ENCODE measurements around the gene MYL6B. TPM values are rescaled to one million over a fixed set of nuclear protein-coding genes. Genes with fewer than 3 reads are reported as not detected.

MYL6B gene
- total and polyA plus RNA-seq, 2 experiments from 2014 or later, result 80.6 to 83.9 TPM

GRCh38 chr12:56130876-56131275 is 21.5 kb upstream of the MYL6B start:
- Histone ChIP-seq H3K4me3 (no peak overlapping the region), H3K27ac (no peak overlapping the region), H3K79me2 (peaks cover 16% of the 10 kb centered on the region), H2AFZ (no peak overlapping the region), H3K27me3 (no peaks in the 10 kb centered on the region), H3K4me1 (ENCODE audit: insufficient read depth) (peaks cover 11% of the 10 kb centered on the region), H3K9me3 (ENCODE audit: low read depth) (no peaks in the 10 kb centered on the region), H4K20me1 (ENCODE audit: insufficient read depth, poor library complexity, severe bottlenecking) (peaks cover 4% of the 10 kb centered on the region), H3K4me2 (no peak overlapping the region), H3K9me2 (replicated peaks; ENCODE audit: insufficient read depth) (no peaks in the 10 kb centered on the region), H3K36me3 (replicated peaks; ENCODE audit: insufficient read depth, low read depth) (no peaks in the 10 kb centered on the region)
- TF ChIP-seq CTCF (IDR thresholded peaks at IDR 0.05; ENCODE audit: poor library complexity) (no peak), EZH2phosphoT487 (IDR thresholded peaks at IDR 0.05; ENCODE audit: low read depth, severe bottlenecking, unreplicated experiment) (no peak), EZH2 (IDR thresholded peaks at IDR 0.05; ENCODE audit: borderline replicate concordance) (no peak)
- no peak for DNase-seq (ENCODE audit: low spot score)
- 82% methylated on average over 4 of the region's 4 CpGs for whole genome bisulfite sequencing (ENCODE audit: low lambda C conversion rate, missing lambda C conversion rate)

- H3K79me2 ChIP-seq, result peaks cover 4% of the 10 kb centered on the region
- WGBS (ENCODE audit: low lambda C conversion rate, missing lambda C conversion rate), result 97% methylated on average over 6 of the region's 6 CpGs
- no peak overlapping the region for H3K4me3 ChIP-seq
- no peak overlapping the region for H3K27ac ChIP-seq
- no peak for DNase-seq (ENCODE audit: low spot score)
- no peaks in the 10 kb centered on the region for H4K20me1 ChIP-seq (ENCODE audit: insufficient read depth, poor library complexity, severe bottlenecking)
- no peaks in the 10 kb centered on the region for H3K4me1 ChIP-seq (ENCODE audit: insufficient read depth)
- H2AFZ ChIP-seq, result no peak overlapping the region
- H3K27me3 ChIP-seq, result no peaks in the 10 kb centered on the region
- no peaks in the 10 kb centered on the region for H3K9me3 ChIP-seq (ENCODE audit: low read depth)
- TF ChIP-seq EZH2phosphoT487 (IDR thresholded peaks at IDR 0.05; ENCODE audit: low read depth, severe bottlenecking, unreplicated experiment) (no peak), CTCF (IDR thresholded peaks at IDR 0.05; ENCODE audit: poor library complexity) (no peak), EZH2 (IDR thresholded peaks at IDR 0.05; ENCODE audit: borderline replicate concordance) (no peak)
- no peaks in the 10 kb centered on the region for H3K9me2 ChIP-seq (replicated peaks; ENCODE audit: insufficient read depth)
- no peak overlapping the region for H3K4me2 ChIP-seq
- no peaks in the 10 kb centered on the region for H3K36me3 ChIP-seq (replicated peaks; ENCODE audit: insufficient read depth, low read depth)
Observed at GRCh38 chr12:56134897-56135296, 17.5 kb upstream of the MYL6B start.

GRCh38 chr12:56137853-56138571 is 14.4 kb upstream of the MYL6B start:
- DNase-seq (ENCODE audit: low spot score), result no peak
- WGBS (ENCODE audit: low lambda C conversion rate, missing lambda C conversion rate), result 94% methylated on average over 14 of the region's 14 CpGs
- no peak for TF ChIP-seq EZH2phosphoT487 (IDR thresholded peaks at IDR 0.05; ENCODE audit: low read depth, severe bottlenecking, unreplicated experiment)
- no peak for TF ChIP-seq EZH2 (IDR thresholded peaks at IDR 0.05; ENCODE audit: borderline replicate concordance)
- no peak for TF ChIP-seq CTCF (IDR thresholded peaks at IDR 0.05; ENCODE audit: poor library complexity)

More at GRCh38 chr12:56137853-56138571, 14.4 kb upstream of the MYL6B start:
- H3K4me3 ChIP-seq, result no peak overlapping the region
- no peaks in the 10 kb centered on the region for H3K79me2 ChIP-seq
- H3K27ac ChIP-seq, result no peak overlapping the region
- no peaks in the 10 kb centered on the region for H3K9me3 ChIP-seq (ENCODE audit: low read depth)
- H2AFZ ChIP-seq, result no peak overlapping the region
- no peaks in the 10 kb centered on the region for H3K9me2 ChIP-seq (replicated peaks; ENCODE audit: insufficient read depth)
- H3K36me3 ChIP-seq (replicated peaks; ENCODE audit: insufficient read depth, low read depth), result no peaks in the 10 kb centered on the region
- H3K4me2 ChIP-seq, result no peak overlapping the region
- H3K27me3 ChIP-seq, result no peaks in the 10 kb centered on the region
- H3K4me1 ChIP-seq (ENCODE audit: insufficient read depth), result no peaks in the 10 kb centered on the region
- H4K20me1 ChIP-seq (ENCODE audit: insufficient read depth, poor library complexity, severe bottlenecking), result no peaks in the 10 kb centered on the region
